GM23248 (cell line): ENCODE results near the gene SENP8.

Source experiments
- EZH2 ChIP-seq: fragments of 200-600 bp; sonication (generic); IDR thresholded peaks from 2 replicates; pipeline ENCODE4 v1.6.1; 2018; ENCODE audit warnings: antibody characterized with exemption, mild to moderate bottlenecking; ENCODE audit not compliant: insufficient read depth, poor library complexity, severe bottlenecking
- EZH2phosphoT487 ChIP-seq: fragments of 200-600 bp; sonication (generic); IDR thresholded peaks from 2 replicates; pipeline ENCODE4 v1.6.1; 2018; ENCODE audit warnings: antibody characterized with exemption, moderate library complexity, mild to moderate bottlenecking, low read depth; ENCODE audit not compliant: insufficient read depth

- no peak for TF ChIP-seq EZH2
- no peak for TF ChIP-seq EZH2phosphoT487
Measured at GRCh38 chr15:72172796-72173195, 54.6 kb downstream of the SENP8 start.
